ENCODE measurements around the gene SLC44A4.
"Not testable (repeated sequence)": the region's sequence is repeated elsewhere in the genome, so short reads cannot be mapped to it uniquely, and the experiment has no call there.

The SLC44A4 gene

GRCh38 chr6:31878726-31879125 lies at the start of gene SLC44A4:
Gene SLC44A4 (minus strand): TSS chr6:31878997. CDS start chr6:31878980, 17 bp downstream.
- no peak for DNase-seq (ENCODE audit: low read depth in 3 of 3)

- DNase-seq (ENCODE audit: low read depth in 3 of 3): no peak
Observed at GRCh38 chr6:31928672-31928939, 49.8 kb upstream of the SLC44A4 start.

GRCh38 chr6:31927863-31928671 lies 49.3 kb upstream of the SLC44A4 start:
- no peak for DNase-seq (ENCODE audit: low read depth in 3 of 3)

GRCh38 chr6:31927242-31927862 lies 48.6 kb upstream of the SLC44A4 start, which contains the start of gene C2:
Gene C2 (plus strand): TSS chr6:31927717. CDS start chr6:31927753, 36 bp downstream.
- DNase-seq (ENCODE audit: low read depth in 3 of 3): no peak

- DNase-seq (ENCODE audit: low read depth in 3 of 3): no peak
Observed at GRCh38 chr6:31922942-31923341, 44.1 kb upstream of the SLC44A4 start.

- DNase-seq (ENCODE audit: low read depth in 3 of 3): no peak
Observed at GRCh38 chr6:31920811-31921210, 42.0 kb upstream of the SLC44A4 start.

GRCh38 chr6:31919624-31920303 lies 41.0 kb upstream of the SLC44A4 start:
- no peak for DNase-seq (ENCODE audit: low read depth in 3 of 3)

GRCh38 chr6:31918069-31918720 lies 39.4 kb upstream of the SLC44A4 start:
- DNase-seq (ENCODE audit: low read depth in 3 of 3): no peak

GRCh38 chr6:31915756-31916155 lies 37.0 kb upstream of the SLC44A4 start:
- DNase-seq (ENCODE audit: low read depth in 3 of 3): no peak

GRCh38 chr6:31915351-31915750 lies 36.6 kb upstream of the SLC44A4 start:
- DNase-seq (ENCODE audit: low read depth in 3 of 3): no peak

GRCh38 chr6:31911826-31912585 lies 33.2 kb upstream of the SLC44A4 start:
- DNase-seq (ENCODE audit: low read depth in 3 of 3): no peak

GRCh38 chr6:31909298-31909697 lies 30.5 kb upstream of the SLC44A4 start:
- not testable (repeated sequence) for DNase-seq (ENCODE audit: low read depth in 3 of 3)

GRCh38 chr6:31908791-31909190 lies 30.0 kb upstream of the SLC44A4 start:
- DNase-seq (ENCODE audit: low read depth in 3 of 3): no peak

- not testable (repeated sequence) for DNase-seq (ENCODE audit: low read depth in 3 of 3)
Observed at GRCh38 chr6:31908255-31908654, 29.5 kb upstream of the SLC44A4 start.

GRCh38 chr6:31907158-31907813 lies 28.5 kb upstream of the SLC44A4 start:
- DNase-seq (ENCODE audit: low read depth in 3 of 3): no peak

- not testable (repeated sequence) for DNase-seq (ENCODE audit: low read depth in 3 of 3)
Observed at GRCh38 chr6:31906727-31907126, 27.9 kb upstream of the SLC44A4 start.

GRCh38 chr6:31906122-31906521 lies 27.3 kb upstream of the SLC44A4 start:
- no peak for DNase-seq (ENCODE audit: low read depth in 3 of 3)

- DNase-seq (ENCODE audit: low read depth in 3 of 3): no peak
Observed at GRCh38 chr6:31905041-31905440, 26.2 kb upstream of the SLC44A4 start.

- DNase-seq (ENCODE audit: low read depth in 3 of 3): no peak
Observed at GRCh38 chr6:31903957-31904356, 25.2 kb upstream of the SLC44A4 start.

- DNase-seq (ENCODE audit: low read depth in 3 of 3): peak; percentile 69 to 87 (median 83)
Observed at GRCh38 chr6:31901953-31902643, 23.3 kb upstream of the SLC44A4 start, which contains the start of gene ZBTB12. Gene ZBTB12 (minus strand): TSS chr6:31902086. CDS start chr6:31901305, 781 bp downstream.
